Endothelial cell (in vitro differentiated cells): Measurements from ENCODE around the gene ECHS1. TPM values are rescaled to one million over a fixed set of nuclear protein-coding genes. Genes with fewer than 3 reads are reported as not detected.
"Not testable (repeated sequence)": the region's sequence is repeated elsewhere in the genome, so short reads cannot be mapped to it uniquely, and the experiment has no call there.

Experiments
- DNase-seq: peaks from one replicate; pipeline ENCODE4 v3.0.0; 2021; ENCODE audit warnings: low spot score
- H3K27ac Mint-ChIP-seq: one replicate; pipeline ENCODE4 v1.8.0; 2021; ENCODE audit warnings: mixed read lengths, inconsistent platforms; ENCODE audit not compliant: unreplicated experiment
- H3K27me3 Mint-ChIP-seq: one replicate; pipeline ENCODE4 v1.8.0; 2021; ENCODE audit warnings: mild to moderate bottlenecking, moderate library complexity, mixed read lengths, inconsistent platforms; ENCODE audit not compliant: unreplicated experiment
- H3K36me3 Mint-ChIP-seq: one replicate; pipeline ENCODE4 v1.8.0; 2021; ENCODE audit warnings: mild to moderate bottlenecking, low read depth, mixed read lengths, inconsistent platforms; ENCODE audit not compliant: unreplicated experiment
- H3K4me1 Mint-ChIP-seq: one replicate; pipeline ENCODE4 v1.8.0; 2021; ENCODE audit warnings: mild to moderate bottlenecking, mixed read lengths, inconsistent platforms; ENCODE audit not compliant: unreplicated experiment
- H3K4me3 Mint-ChIP-seq: one replicate; pipeline ENCODE4 v1.8.0; 2021; ENCODE audit warnings: mild to moderate bottlenecking, mixed read lengths, inconsistent platforms; ENCODE audit not compliant: unreplicated experiment
- H3K9me3 Mint-ChIP-seq: one replicate; pipeline ENCODE4 v1.8.0; 2021; ENCODE audit warnings: mixed read lengths, inconsistent platforms; ENCODE audit not compliant: unreplicated experiment
- CTCF ChIP-seq: fragments of 200-600 bp; sonication (generic); IDR thresholded peaks from one replicate; pipeline ENCODE4 v1.5.0; 2021; ENCODE audit warnings: antibody characterized with exemption; ENCODE audit not compliant: unreplicated experiment
- total RNA-seq: library from RNA; stranded (reverse); fragmentation: NEBNext Ultra II Directional; extraction: Animal tissue kit (Norgen Biotek cat#: 25700); gene quantifications from one replicate; pipeline ENCODE4 v1.2.1, GENCODE V29; 2021; ENCODE audit not compliant: unreplicated experiment

Gene ECHS1
- total RNA-seq, 1 donor from 2014 or later: 69.6 TPM

GRCh38 chr10:133370030-133370786 is 2.9 kb downstream of the ECHS1 start:
- Mint-ChIP-seq H3K27me3 (peaks cover 11% of the 10 kb centered on the region), H3K9me3 (no peaks in the 10 kb centered on the region), H3K36me3 (peaks cover 18% of the 10 kb centered on the region), H3K4me1 (peaks cover 4% of the 10 kb centered on the region), H3K4me3 (peak overlapping the region; percentile 47), H3K27ac (peak overlapping the region; percentile 5)
- TF ChIP-seq CTCF: no peak
- DNase-seq: no peak

- no peak for TF ChIP-seq CTCF
- DNase-seq: no peak
- H3K36me3 Mint-ChIP-seq: peaks cover 27% of the 10 kb centered on the region
- peaks cover 3% of the 10 kb centered on the region for H3K27me3 Mint-ChIP-seq
- no peak overlapping the region for H3K4me3 Mint-ChIP-seq
- no peak overlapping the region for H3K27ac Mint-ChIP-seq
- peaks cover 2% of the 10 kb centered on the region for H3K4me1 Mint-ChIP-seq
- no peaks in the 10 kb centered on the region for H3K9me3 Mint-ChIP-seq
Observed at GRCh38 chr10:133368153-133368552, 5.0 kb downstream of the ECHS1 start.

- H3K27ac Mint-ChIP-seq, H3K4me3 Mint-ChIP-seq, H3K27me3 Mint-ChIP-seq, DNase-seq, H3K4me1 Mint-ChIP-seq, H3K9me3 Mint-ChIP-seq: not testable (repeated sequence)
- peaks cover 27% of the 10 kb centered on the region for H3K36me3 Mint-ChIP-seq
Observed at GRCh38 chr10:133367461-133367860, 5.7 kb downstream of the ECHS1 start.

GRCh38 chr10:133366751-133367150 is 6.4 kb downstream of the ECHS1 start:
- no peak for TF ChIP-seq CTCF

GRCh38 chr10:133366130-133366478 is 7.0 kb downstream of the ECHS1 start:
- DNase-seq: no peak
- Mint-ChIP-seq H3K4me3 (no peak overlapping the region), H3K9me3 (no peaks in the 10 kb centered on the region), H3K36me3 (peaks cover 38% of the 10 kb centered on the region), H3K27me3 (peaks cover 2% of the 10 kb centered on the region), H3K27ac (no peak overlapping the region), H3K4me1 (no peaks in the 10 kb centered on the region)
- TF ChIP-seq CTCF: no peak

More at GRCh38 chr10:133366751-133367150, 6.4 kb downstream of the ECHS1 start:
- H3K4me3 Mint-ChIP-seq: no peak overlapping the region
- H3K27ac Mint-ChIP-seq: no peak overlapping the region
- no peaks in the 10 kb centered on the region for H3K4me1 Mint-ChIP-seq
- no peak for DNase-seq
- peaks cover 34% of the 10 kb centered on the region for H3K36me3 Mint-ChIP-seq
- peaks cover 5% of the 10 kb centered on the region for H3K27me3 Mint-ChIP-seq
- H3K9me3 Mint-ChIP-seq: no peaks in the 10 kb centered on the region
